Endothelial cell of umbilical vein (primary cell): Measurements from ENCODE around the gene KRTAP6-1. TPM values are rescaled to one million over a fixed set of nuclear protein-coding genes. Genes with fewer than 3 reads are reported as not detected.

Experiments used
- BruUV-seq: library from RNA; stranded (reverse); fragments of 400-500 nt; replicated peaks from 2 replicates; lab custom pipeline; 2021; lab: Mats Ljungman, UMichigan
- CTCF ChIA-PET: fragments of 300-600, 350-600 bp; sonication (Branson Sonifier 250); formaldehyde crosslinking; loops from one replicate; lab custom pipeline; 2021; ENCODE audit warnings: antibody characterized with exemption, inconsistent platforms; lab: Charles Lee
- POLR2A ChIA-PET: fragments of 300-600, 350-600 bp; sonication (Branson Sonifier 250); formaldehyde crosslinking; loops from one replicate; lab custom pipeline; 2021; ENCODE audit warnings: antibody characterized with exemption, inconsistent platforms; lab: Charles Lee
- DNase-seq: peaks from one replicate; pipeline ENCODE4 v3.0.0-alpha.2; 2011; ENCODE audit warnings: low read depth, low spot score
- FAIRE-seq: peaks from 2 replicates; lab custom pipeline; 2011; peaks lifted over from hg19 to GRCh38; lab: Jason Lieb, UNC
- H2AFZ ChIP-seq: 2 replicates; pipeline ENCODE4 v1.6.0; 2012; ENCODE audit warnings: low read depth, low read length, control low read depth, inconsistent platforms
- H3K27ac ChIP-seq: 2 replicates; pipeline ENCODE4 v1.5.1; 2011; ENCODE audit warnings: low read depth, mild to moderate bottlenecking, control low read depth, low read length, moderate library complexity; ENCODE audit not compliant: insufficient read depth
- H3K27me3 ChIP-seq, 2 experiments: 2 replicates each; pipeline versions ENCODE4 v1.6.0 to v1.6.1; 2011; ENCODE audit warnings: low read length in 2 of 2, mixed read lengths in 1 of 2; ENCODE audit not compliant: control insufficient read depth in 2 of 2, insufficient read depth in 2 of 2
- H3K36me3 ChIP-seq, 2 experiments: 2 replicates in 1 of 2; 3 replicates in 1 of 2; pipeline ENCODE4 v1.5.1; 2011; ENCODE audit warnings: low read length in 2 of 2, mild to moderate bottlenecking in 1 of 2, moderate library complexity in 1 of 2; ENCODE audit not compliant: control insufficient read depth in 2 of 2, insufficient read depth in 2 of 2; ENCODE audit errors: extremely low read depth in 1 of 2
- H3K4me1 ChIP-seq: 3 replicates; pipeline ENCODE4 v1.5.1; 2011; ENCODE audit warnings: mild to moderate bottlenecking, low read length; ENCODE audit not compliant: control insufficient read depth, insufficient read depth; ENCODE audit errors: extremely low read depth
- H3K4me2 ChIP-seq: 2 replicates; pipeline ENCODE4 v1.6.1; 2011; ENCODE audit warnings: low read length, control low read depth, mixed read lengths; ENCODE audit not compliant: insufficient read depth
- H3K4me3 ChIP-seq, 3 experiments: fragments of 200-600 bp in 1 of 3; sonication (generic), shearing (Covaris generic) in 1 of 3; replicated peaks in 1 of 3; 2 replicates each; pipeline ENCODE4 v1.5.1; 2011 to 2016; ENCODE audit warnings: control low read depth in 3 of 3, low read length in 3 of 3, mild to moderate bottlenecking in 2 of 3, inconsistent platforms in 1 of 3, low read depth in 1 of 3, moderate library complexity in 1 of 3; ENCODE audit not compliant: insufficient read depth in 1 of 3
- H3K79me2 ChIP-seq: 2 replicates; pipeline ENCODE4 v1.6.0; 2012; ENCODE audit warnings: low read length, inconsistent platforms; ENCODE audit not compliant: control insufficient read depth, insufficient read depth
- H3K9ac ChIP-seq: replicated peaks from 2 replicates; pipeline ENCODE3; 2011; ENCODE audit warnings: low read length, control low read depth; ENCODE audit not compliant: insufficient read depth; ENCODE audit errors: extremely low read depth
- H3K9me1 ChIP-seq: replicated peaks from 3 replicates; pipeline ENCODE4 v1.6.0; 2011; ENCODE audit warnings: mild to moderate bottlenecking, low read length; ENCODE audit not compliant: control insufficient read depth, insufficient read depth; ENCODE audit errors: extremely low read depth
- H3K9me3 ChIP-seq: replicated peaks from 2 replicates; pipeline ENCODE4 v1.5.1; 2012; ENCODE audit warnings: low read length, inconsistent platforms; ENCODE audit not compliant: control insufficient read depth, insufficient read depth
- H4K20me1 ChIP-seq: replicated peaks from 2 replicates; pipeline ENCODE3; 2011; ENCODE audit warnings: mild to moderate bottlenecking, low read length; ENCODE audit not compliant: control insufficient read depth, insufficient read depth; ENCODE audit errors: extremely low read depth
- EZH2 ChIP-seq: IDR thresholded peaks from 2 replicates; pipeline ENCODE4 v1.6.1; 2012; ENCODE audit warnings: borderline replicate concordance, low read depth, mild to moderate bottlenecking, moderate library complexity, low read length, inconsistent platforms; ENCODE audit not compliant: severe bottlenecking
- FOS ChIP-seq: IDR thresholded peaks from 2 replicates; pipeline ENCODE4 v1.6.1; 2011; ENCODE audit warnings: mild to moderate bottlenecking, low read length, moderate library complexity, borderline replicate concordance; ENCODE audit not compliant: insufficient read depth
- GATA2 ChIP-seq: IDR thresholded peaks from 2 replicates; pipeline ENCODE4 v1.7.0; 2011; ENCODE audit warnings: low read depth, mild to moderate bottlenecking, moderate library complexity, mixed read lengths, low read length; ENCODE audit not compliant: insufficient read length, insufficient read depth
- JUN ChIP-seq: IDR thresholded peaks from 2 replicates; pipeline ENCODE4 v1.6.1; 2011; ENCODE audit warnings: borderline replicate concordance, low read depth; ENCODE audit not compliant: insufficient read length, insufficient read depth
- MYC ChIP-seq: IDR thresholded peaks from one replicate; pipeline ENCODE4 v1.6.1; 2011; ENCODE audit warnings: mild to moderate bottlenecking, low read depth, low read length
- POLR2A ChIP-seq: IDR thresholded peaks from 2 replicates; pipeline ENCODE4 v1.6.1; 2012; ENCODE audit warnings: low read depth, mild to moderate bottlenecking, control low read depth, low read length
- POLR2AphosphoS5 ChIP-seq: IDR thresholded peaks from 2 replicates; pipeline ENCODE4 v1.6.1; 2012; ENCODE audit warnings: low read depth, mild to moderate bottlenecking, control low read depth, low read length, moderate library complexity; ENCODE audit not compliant: insufficient read depth
- dilution Hi-C: fragments of 300-500 bp; cut with MboI; formaldehyde crosslinking; loops from one replicate; pipeline ENCODE4 v1.15.0; 2019; ENCODE audit warnings: low sequenced_read_pairs; ENCODE audit not compliant: extremely low pct_ligation_motif_present
- intact Hi-C: fragments of 100-400 bp; cut with micrococcal nuclease; formaldehyde crosslinking; loops from one replicate; pipeline ENCODE4 v1.10.0; 2022
- polyA plus RNA-seq, 4 experiments: library from polyadenylated mRNA; depleted of rRNA in 3 of 4; stranded (reverse) in 3 of 4; unstranded in 1 of 4; fragments of >200 nt; gene quantifications; 2 replicates each; pipeline versions ENCODE4 v1.2.1 to v1.2.3, GENCODE V29; 2011 to 2012; ENCODE audit warnings: missing spikeins in 1 of 4
- total RNA-seq: library from RNA; stranded (reverse); gene quantifications from 2 replicates; pipeline ENCODE4 v1.2.3, GENCODE V29; 2021
- TF ChIP-seq, protein P1 (sequence below), 2 donors: IDR thresholded peaks; 1 replicate in 1 of 2; 2 replicates in 1 of 2; pipeline ENCODE4 v1.5.1; 2011; ENCODE audit warnings: low read length in 2 of 2, mild to moderate bottlenecking in 2 of 2, moderate library complexity in 2 of 2, control low read depth in 1 of 2, inconsistent platforms in 1 of 2, low read depth in 1 of 2; ENCODE audit not compliant: insufficient read depth in 1 of 2; ENCODE audit errors: extremely low read depth in 1 of 2
- TF ChIP-seq, protein P2 (sequence below): IDR thresholded peaks from 2 replicates; pipeline ENCODE4 v1.6.1; 2011; ENCODE audit not compliant: insufficient read depth, insufficient read length

Gene KRTAP6-1
- total and polyA plus RNA-seq, 2 donors (not counting 3 experiments of a cell fraction or from before 2014, with no cell fraction given) = not detected

GRCh38 chr21:30582870-30583269 is 30.9 kb downstream of the KRTAP6-1 start:
- no peak overlapping the region for H2AFZ ChIP-seq
- POLR2A ChIA-PET = no interaction called here
- DNase-seq (no peak), FAIRE-seq (no peak)
- H3K27me3 ChIP-seq = no peaks in the 10 kb centered on the region
- no peak overlapping the region for H3K27ac ChIP-seq
- no peaks in the 10 kb centered on the region for H3K9me1 ChIP-seq
- H3K9me3 ChIP-seq = no peaks in the 10 kb centered on the region
- no peak overlapping the region for H3K4me3 ChIP-seq
- dilution Hi-C loops = no loop called here
- CTCF ChIA-PET = no interaction called here
- H3K79me2 ChIP-seq = no peaks in the 10 kb centered on the region
- H3K9ac ChIP-seq = no peak overlapping the region
- H4K20me1 ChIP-seq = no peaks in the 10 kb centered on the region
- TF ChIP-seq JUN (no peak), FOS (no peak), EZH2 (no peak), MYC (no peak), POLR2AphosphoS5 (no peak), GATA2 (no peak), POLR2A (no peak)
- TF ChIP-seq, protein P1, sequence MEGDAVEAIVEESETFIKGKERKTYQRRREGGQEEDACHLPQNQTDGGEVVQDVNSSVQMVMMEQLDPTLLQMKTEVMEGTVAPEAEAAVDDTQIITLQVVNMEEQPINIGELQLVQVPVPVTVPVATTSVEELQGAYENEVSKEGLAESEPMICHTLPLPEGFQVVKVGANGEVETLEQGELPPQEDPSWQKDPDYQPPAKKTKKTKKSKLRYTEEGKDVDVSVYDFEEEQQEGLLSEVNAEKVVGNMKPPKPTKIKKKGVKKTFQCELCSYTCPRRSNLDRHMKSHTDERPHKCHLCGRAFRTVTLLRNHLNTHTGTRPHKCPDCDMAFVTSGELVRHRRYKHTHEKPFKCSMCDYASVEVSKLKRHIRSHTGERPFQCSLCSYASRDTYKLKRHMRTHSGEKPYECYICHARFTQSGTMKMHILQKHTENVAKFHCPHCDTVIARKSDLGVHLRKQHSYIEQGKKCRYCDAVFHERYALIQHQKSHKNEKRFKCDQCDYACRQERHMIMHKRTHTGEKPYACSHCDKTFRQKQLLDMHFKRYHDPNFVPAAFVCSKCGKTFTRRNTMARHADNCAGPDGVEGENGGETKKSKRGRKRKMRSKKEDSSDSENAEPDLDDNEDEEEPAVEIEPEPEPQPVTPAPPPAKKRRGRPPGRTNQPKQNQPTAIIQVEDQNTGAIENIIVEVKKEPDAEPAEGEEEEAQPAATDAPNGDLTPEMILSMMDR (IDR thresholded peaks at IDR 0.05; ENCODE audit: extremely low read depth in 1 of 2, insufficient read depth in 1 of 2, low read depth in 1 of 2, low read length in 2 of 2) = no peak
- TF ChIP-seq, protein P2, sequence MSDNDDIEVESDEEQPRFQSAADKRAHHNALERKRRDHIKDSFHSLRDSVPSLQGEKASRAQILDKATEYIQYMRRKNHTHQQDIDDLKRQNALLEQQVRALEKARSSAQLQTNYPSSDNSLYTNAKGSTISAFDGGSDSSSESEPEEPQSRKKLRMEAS = no peak
- intact Hi-C loops = no loop called here
- no peaks in the 10 kb centered on the region for H3K36me3 ChIP-seq
- H3K4me1 ChIP-seq = no peaks in the 10 kb centered on the region
- no TSS peak for BruUV-seq
- H3K4me2 ChIP-seq = no peak overlapping the region
